CD14-positive monocyte (primary cell): ENCODE results near the gene ZNF692. TPM values are rescaled to one million over a fixed set of nuclear protein-coding genes. Genes with fewer than 3 reads are reported as not detected.

ENCODE experiments used
- DNase-seq, 3 donors: peaks; one replicate each; pipeline ENCODE4 v3.0.0-alpha.2; 2011 to 2022
- H2AFZ ChIP-seq: 2 replicates; pipeline ENCODE4 v1.6.0; 2012; ENCODE audit warnings: mild to moderate bottlenecking, low read depth, low read length, inconsistent platforms; ENCODE audit not compliant: insufficient read depth, poor library complexity, severe bottlenecking
- H3K27ac ChIP-seq, 2 donors: 1 replicate in 1 of 2; 2 replicates in 1 of 2; pipeline ENCODE4 v1.5.1; 2012 to 2013; ENCODE audit warnings: low read length in 2 of 2, control low read depth in 1 of 2, inconsistent platforms in 1 of 2, low read depth in 1 of 2, mild to moderate bottlenecking in 1 of 2
- H3K27me3 ChIP-seq, 2 donors: one replicate each; pipeline versions ENCODE4 v1.6.0 to v1.6.1; 2011 to 2013; ENCODE audit warnings: low read length in 2 of 2; ENCODE audit not compliant: control insufficient read depth in 2 of 2, insufficient read depth in 2 of 2
- H3K36me3 ChIP-seq, 2 donors: replicated peaks in 1 of 2; 1 replicate in 1 of 2; 2 replicates in 1 of 2; pipeline versions ENCODE4 v1.5.1 to v1.6.1; 2012 to 2013; ENCODE audit warnings: low read length in 2 of 2, control low read depth in 1 of 2, inconsistent platforms in 1 of 2, mild to moderate bottlenecking in 1 of 2; ENCODE audit not compliant: insufficient read depth in 2 of 2, control insufficient read depth in 1 of 2
- H3K4me1 ChIP-seq, 2 donors: 1 replicate in 1 of 2; 2 replicates in 1 of 2; pipeline versions ENCODE4 v1.5.1 to v1.6.1; 2012 to 2013; ENCODE audit warnings: low read length in 2 of 2, control low read depth in 1 of 2, inconsistent platforms in 1 of 2, mild to moderate bottlenecking in 1 of 2, moderate library complexity in 1 of 2; ENCODE audit not compliant: insufficient read depth in 2 of 2, control insufficient read depth in 1 of 2
- H3K4me2 ChIP-seq: replicated peaks from 2 replicates; pipeline ENCODE3; 2012; ENCODE audit warnings: low read length, moderate library complexity, mild to moderate bottlenecking; ENCODE audit not compliant: poor library complexity, severe bottlenecking; ENCODE audit errors: extremely low read depth
- H3K4me3 ChIP-seq, 3 experiments: fragments of 200-600 bp in 1 of 3; sonication (generic) in 1 of 3; replicated peaks in 1 of 3; 1 replicate in 2 of 3; 2 replicates in 1 of 3; pipeline ENCODE4 v1.5.1; 2011 to 2013; ENCODE audit warnings: low read length in 3 of 3, mild to moderate bottlenecking in 3 of 3, control low read depth in 2 of 3, low read depth in 2 of 3, inconsistent platforms in 1 of 3, moderate library complexity in 1 of 3
- H3K79me2 ChIP-seq: 2 replicates; pipeline ENCODE4 v1.6.0; 2012; ENCODE audit warnings: mild to moderate bottlenecking, control low read depth, inconsistent platforms, low read length, moderate library complexity; ENCODE audit not compliant: insufficient read depth
- H3K9ac ChIP-seq: 2 replicates; pipeline ENCODE4 v1.6.0; 2017; ENCODE audit warnings: low read length, mild to moderate bottlenecking; ENCODE audit not compliant: insufficient read depth, poor library complexity, severe bottlenecking
- H3K9me3 ChIP-seq, 2 donors: replicated peaks in 1 of 2; 1 replicate in 1 of 2; 2 replicates in 1 of 2; pipeline versions ENCODE4 v1.5.1 to v1.6.1; 2012 to 2013; ENCODE audit warnings: low read length in 2 of 2, control low read depth in 1 of 2; ENCODE audit not compliant: control insufficient read depth in 1 of 2, insufficient read depth in 1 of 2
- H4K20me1 ChIP-seq: 2 replicates; pipeline ENCODE4 v1.6.0; 2012; ENCODE audit warnings: mild to moderate bottlenecking, low read length, control low read depth, moderate library complexity; ENCODE audit not compliant: insufficient read depth
- H3K27ac Mint-ChIP-seq, 7 donors: one replicate each; pipeline ENCODE4 v1.8.0; 2020; ENCODE audit warnings: mild to moderate bottlenecking in 7 of 7, mixed read lengths in 7 of 7, moderate library complexity in 6 of 7, inconsistent platforms in 2 of 7
- H3K27me3 Mint-ChIP-seq, 3 donors: one replicate each; pipeline ENCODE4 v1.8.0; 2021 to 2022; ENCODE audit warnings: low read depth in 3 of 3, mild to moderate bottlenecking in 3 of 3, mixed read lengths in 3 of 3, moderate library complexity in 3 of 3, inconsistent platforms in 1 of 3
- H3K36me3 Mint-ChIP-seq, 2 donors: one replicate each; pipeline ENCODE4 v1.8.0; 2020; ENCODE audit warnings: mixed read lengths in 2 of 2, inconsistent platforms in 1 of 2, mild to moderate bottlenecking in 1 of 2
- H3K4me1 Mint-ChIP-seq: one replicate; pipeline ENCODE4 v1.8.0; 2020; ENCODE audit warnings: mild to moderate bottlenecking, mixed read lengths
- H3K4me3 Mint-ChIP-seq, 2 donors: one replicate each; pipeline ENCODE4 v1.8.0; 2020; ENCODE audit warnings: mild to moderate bottlenecking in 2 of 2, mixed read lengths in 2 of 2, moderate library complexity in 1 of 2
- H3K9me3 Mint-ChIP-seq, 7 donors: one replicate each; pipeline ENCODE4 v1.8.0; 2020 to 2022; ENCODE audit warnings: mixed read lengths in 7 of 7, mild to moderate bottlenecking in 6 of 7, moderate library complexity in 6 of 7, inconsistent platforms in 2 of 7
- CTCF ChIP-seq: fragments of 200-600 bp; IDR thresholded peaks from one replicate; pipeline ENCODE4 v1.8.0; 2022; ENCODE audit warnings: antibody characterized with exemption, mild to moderate bottlenecking
- WGBS: methylation state at CpG from one replicate; pipeline ENCODE4 v1.1.5; 2013; ENCODE audit warnings: missing lambda C conversion rate; ENCODE audit not compliant: insufficient coverage; 5-methylcytosine and 5-hydroxymethylcytosine counted together
- intact Hi-C, 2 donors: fragments of 100-400 bp; cut with micrococcal nuclease; formaldehyde crosslinking; loops; one replicate each; pipeline versions ENCODE4 v1.15.0 to v1.15.1; 2023
- polyA plus RNA-seq, 3 donors: library from polyadenylated mRNA; depleted of rRNA in 1 of 3; unstranded in 2 of 3; stranded (reverse) in 1 of 3; fragments of 300-500 nt in 2 of 3; fragments of >200 nt in 1 of 3; fragmentation: Illumina TruSeq in 2 of 3; gene quantifications; 1 replicate in 2 of 3; 2 replicates in 1 of 3; pipeline ENCODE4 v1.2.3, GENCODE V29; 2012 to 2021

The ZNF692 gene
- polyA plus RNA-seq, 3 donors, result 2.2 to 59.0 (median 2.4) TPM

- WGBS, result 68% methylated on average over 9 of the region's 9 CpGs
- Histone ChIP-seq H2AFZ (no peak overlapping the region), H3K27me3 (no peaks in the 10 kb centered on the region), H3K27ac (no peak overlapping the region), H3K36me3 (no peaks in the 10 kb centered on the region), H3K4me1 (no peaks in the 10 kb centered on the region), H4K20me1 (no peaks in the 10 kb centered on the region), H3K4me2 (no peak overlapping the region), H3K4me3 (no peak overlapping the region), H3K79me2 (no peaks in the 10 kb centered on the region), H3K9me3 (no peaks in the 10 kb centered on the region), H3K9ac (no peak overlapping the region)
- H3K27me3 Mint-ChIP-seq, result peaks cover 0 to 6% (median 4%) of the 10 kb centered on the region in 3 donors
- H3K36me3 Mint-ChIP-seq, result no peaks in the 10 kb centered on the region
- H3K4me3 Mint-ChIP-seq, result no peak overlapping the region
- H3K4me1 Mint-ChIP-seq, result no peaks in the 10 kb centered on the region
- no peak for DNase-seq
- TF ChIP-seq CTCF, result no peak
- intact Hi-C loops, result no loop called here
- H3K27ac Mint-ChIP-seq, result peak overlapping the region in 1 of 7 donors; percentile 69
- H3K9me3 Mint-ChIP-seq, result no peaks in the 10 kb centered on the region
Observed at GRCh38 chr1:248897412-248898337, 38.8 kb upstream of the ZNF692 start.

DNA sequence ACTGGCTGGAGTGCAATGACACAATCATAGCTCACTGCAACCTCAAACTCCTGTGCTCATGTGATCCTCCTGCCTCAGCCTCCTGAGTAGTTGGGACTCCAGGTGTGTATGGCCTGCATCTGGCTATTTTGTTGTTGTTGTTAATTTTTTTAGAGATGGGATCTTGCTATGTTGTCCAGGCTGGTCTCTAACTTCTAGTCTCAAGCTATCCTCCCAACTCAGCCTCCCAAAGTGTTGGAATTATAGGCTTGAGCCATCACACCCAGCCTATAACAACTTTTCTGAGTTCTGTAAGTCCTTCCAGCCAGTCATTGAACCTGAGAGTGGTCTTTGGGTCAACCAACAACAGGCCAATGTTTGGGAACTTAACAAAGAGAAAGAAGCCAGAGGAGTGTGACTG, 36.0 kb upstream of the ZNF692 start:
- Mint-ChIP-seq H3K36me3 (no peaks in the 10 kb centered on the region), H3K4me3 (no peak overlapping the region), H3K27me3 (peaks cover 2 to 4% (median 3%) of the 10 kb centered on the region in 3 donors), H3K27ac (no peak overlapping the region), H3K9me3 (no peaks in the 10 kb centered on the region), H3K4me1 (peaks cover 2% of the 10 kb centered on the region)
- no peaks in the 10 kb centered on the region for H3K27me3 ChIP-seq
- no peak overlapping the region for H3K9ac ChIP-seq
- H3K4me2 ChIP-seq, result no peak overlapping the region
- no peaks in the 10 kb centered on the region for H3K9me3 ChIP-seq
- H3K4me1 ChIP-seq, result no peaks in the 10 kb centered on the region
- intact Hi-C loops, result no loop called here
- no peak overlapping the region for H2AFZ ChIP-seq
- H3K36me3 ChIP-seq, result no peaks in the 10 kb centered on the region
- DNase-seq, result no peak
- no peaks in the 10 kb centered on the region for H4K20me1 ChIP-seq
- no peak overlapping the region for H3K27ac ChIP-seq
- no peaks in the 10 kb centered on the region for H3K79me2 ChIP-seq
- no peak for TF ChIP-seq CTCF
- no peak overlapping the region for H3K4me3 ChIP-seq
